A673 (cell line): Measurements from ENCODE around the gene NDUFA13.

Source experiments
- CTCF ChIP-seq: fragments of 300-800, 200-600 bp; sonication (generic); conservative IDR thresholded peaks from 2 replicates; pipeline ENCODE4 v1.5.1; 2017; ENCODE audit warnings: low read depth, mild to moderate bottlenecking, antibody characterized with exemption, low read length, moderate library complexity, mixed read lengths
- EZH2 ChIP-seq: fragments of 200-600 bp; sonication (generic); IDR thresholded peaks from 2 replicates; pipeline ENCODE4 v1.6.1; 2017; ENCODE audit warnings: borderline replicate concordance, low read depth, mild to moderate bottlenecking, mixed read lengths, antibody characterized with exemption, low read length; ENCODE audit not compliant: poor library complexity, severe bottlenecking

GRCh38 chr19:19563348-19563848 is 47.4 kb downstream of the NDUFA13 start:
- TF ChIP-seq CTCF: no peak
- no peak for TF ChIP-seq EZH2
